Measurements from ENCODE around the gene ASS1.
"Not testable (repeated sequence)": the region's sequence is repeated elsewhere in the genome, so short reads cannot be mapped to it uniquely, and the experiment has no call there.

The ASS1 gene

DNA sequence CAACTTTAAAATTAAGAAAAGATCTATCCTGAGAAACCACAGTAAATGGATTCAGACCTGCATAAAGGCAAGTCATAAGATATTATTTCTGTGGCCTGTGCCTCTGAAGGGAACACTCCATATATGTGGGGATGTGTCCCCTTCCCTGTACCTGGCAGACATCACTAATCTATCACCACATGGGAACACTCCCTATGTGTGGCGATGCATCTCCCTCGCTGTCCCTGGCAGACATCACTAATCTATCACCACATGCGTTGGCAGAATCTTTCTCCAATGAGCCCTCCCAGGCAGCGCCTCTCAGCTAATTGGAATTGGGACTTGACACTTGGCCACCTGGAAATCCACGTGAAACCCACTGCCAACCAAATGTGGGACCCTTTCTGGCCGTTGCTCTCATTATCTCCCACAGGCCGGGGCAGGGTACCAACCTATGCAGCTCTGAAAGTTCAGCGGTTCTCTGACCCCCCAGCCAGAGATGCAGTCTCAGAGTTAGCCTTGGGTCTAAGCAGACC is 25.2 kb upstream of the ASS1 start:
- no peak for DNase-seq

DNA sequence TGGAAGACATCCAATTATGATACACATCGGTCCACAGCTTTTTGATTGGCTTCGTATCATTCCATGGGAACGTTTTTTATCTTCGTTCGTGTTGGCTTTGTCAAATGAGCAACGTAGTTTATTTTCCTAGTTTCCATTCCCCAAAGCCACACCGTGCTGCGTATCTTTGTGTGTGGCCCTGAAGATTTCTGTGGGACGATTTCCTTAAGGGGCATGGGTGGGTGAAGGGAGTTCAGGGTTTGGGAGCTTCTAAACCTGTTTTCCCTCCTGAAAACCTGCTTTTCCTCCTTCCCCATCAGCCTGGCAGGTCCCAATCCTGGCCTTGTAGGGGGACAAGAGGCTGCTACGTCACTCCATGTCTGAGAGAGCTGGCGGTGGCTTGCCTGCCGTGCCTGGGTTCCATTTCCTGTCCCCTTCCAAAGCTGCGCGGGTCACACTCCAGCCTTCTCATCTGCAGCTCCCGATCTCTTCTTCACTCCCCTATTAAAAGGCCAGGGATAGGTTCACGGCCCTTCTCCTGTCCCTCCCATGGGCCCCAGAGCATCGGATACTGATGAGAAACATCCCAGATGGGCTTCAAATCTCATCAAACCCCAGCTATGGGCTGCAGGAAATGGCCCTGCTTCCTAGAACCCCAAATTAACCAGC is 23.5 kb upstream of the ASS1 start:
- DNase-seq, result no peak

DNA sequence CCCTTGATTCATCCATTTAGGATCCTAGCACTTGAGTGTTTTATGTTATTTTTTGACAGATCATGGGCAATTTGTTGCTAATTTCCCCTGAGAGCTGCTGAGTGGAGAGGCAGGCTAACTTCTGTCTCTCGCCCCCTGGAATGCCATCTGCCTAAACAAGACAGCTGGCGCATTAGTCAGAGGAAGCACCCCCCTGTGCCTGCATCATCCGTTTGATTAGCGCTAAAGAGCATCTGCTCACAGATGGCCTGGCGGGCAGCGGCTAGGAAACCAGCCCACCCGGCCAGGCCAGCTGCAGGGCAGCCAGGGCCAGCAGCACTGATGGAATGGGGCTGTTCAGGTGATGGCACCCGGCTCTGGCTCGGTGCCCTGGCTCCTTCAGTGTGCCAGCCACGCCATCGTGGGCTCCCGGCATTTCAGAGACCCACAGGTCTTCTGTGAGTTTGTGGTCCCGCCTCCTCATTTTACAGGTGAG is 22.9 kb upstream of the ASS1 start:
- no peak for DNase-seq

DNA sequence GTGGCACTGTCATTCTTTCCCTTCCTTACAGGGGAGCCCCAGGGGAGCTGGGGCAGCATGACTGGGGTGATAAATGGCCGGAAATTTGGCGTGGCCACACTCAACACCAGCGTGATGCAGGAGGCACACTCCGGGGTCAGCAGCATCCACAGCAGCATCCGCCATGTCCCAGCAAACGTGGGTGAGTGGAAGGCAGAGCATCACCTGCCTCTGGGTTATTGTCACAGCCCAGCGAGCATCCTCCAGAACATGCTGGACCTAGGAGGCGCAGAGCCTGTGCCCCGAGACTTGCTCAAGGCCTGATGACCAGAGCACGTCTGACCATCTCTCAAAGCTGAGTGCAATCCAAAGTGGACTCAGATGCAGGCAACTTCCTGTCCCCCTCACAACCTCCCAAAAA is 22.2 kb upstream of the ASS1 start:
- DNase-seq, result no peak

DNA sequence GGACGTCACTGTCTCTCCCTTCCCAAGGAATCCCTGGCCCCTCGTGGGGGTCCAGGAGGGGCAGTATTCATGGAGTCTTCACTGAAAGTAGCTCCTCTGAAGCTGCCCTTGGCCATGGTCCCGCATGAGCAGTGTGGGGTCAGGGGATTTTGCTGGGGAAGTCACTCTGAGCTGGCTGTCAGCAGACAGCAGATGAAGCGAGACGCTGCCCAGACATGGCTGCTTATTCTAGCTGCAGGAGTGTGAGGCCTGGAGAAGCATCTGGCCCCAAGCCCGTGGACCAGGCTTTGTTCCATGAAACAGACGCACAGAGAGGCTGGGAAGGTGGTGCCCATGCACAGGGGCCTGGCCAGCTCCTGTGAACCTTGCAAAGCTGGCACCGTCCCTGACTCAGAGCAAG is 21.5 kb upstream of the ASS1 start:
- DNase-seq, result no peak

DNA sequence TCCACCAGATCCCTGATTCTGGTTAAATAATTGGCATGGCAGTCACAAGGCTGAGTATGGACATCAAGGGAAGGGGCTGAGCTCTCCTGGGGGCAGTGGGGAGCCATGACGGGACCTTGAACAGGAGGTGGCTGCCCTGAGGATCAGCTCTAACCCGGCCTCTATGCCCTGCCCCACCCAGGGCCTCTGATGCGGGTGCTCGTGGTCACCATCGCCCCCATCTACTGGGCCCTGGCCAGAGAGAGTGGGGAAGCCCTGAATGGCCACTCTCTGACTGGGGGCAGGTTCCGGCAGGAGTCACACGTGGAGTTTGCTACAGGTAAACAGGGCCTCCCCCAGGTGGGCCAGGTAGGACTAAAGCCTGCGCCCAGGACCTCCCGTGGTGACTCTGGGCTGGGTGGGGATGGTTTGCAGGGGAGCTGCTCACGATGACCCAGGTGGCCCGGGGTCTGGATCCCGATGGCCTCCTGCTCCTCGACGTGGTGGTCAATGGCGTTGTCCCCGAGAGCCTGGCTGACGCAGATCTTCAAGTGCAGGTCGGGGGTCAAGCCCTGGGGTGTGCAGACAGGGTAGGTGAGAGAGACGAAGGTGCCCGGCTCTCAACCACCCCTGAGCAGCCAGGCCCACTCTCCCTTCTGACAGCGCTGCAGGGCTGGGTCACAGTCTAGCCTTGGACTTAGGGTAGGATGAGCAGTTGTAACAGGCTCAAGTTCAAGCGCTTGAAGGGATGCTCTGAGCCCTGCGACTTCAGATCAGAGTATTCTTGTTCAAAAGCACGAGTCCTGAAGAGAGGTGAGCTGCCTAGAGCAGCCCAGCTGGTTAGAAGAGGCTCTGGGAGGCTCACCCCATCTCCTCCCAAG is 19.9 kb upstream of the ASS1 start:
- no peak for DNase-seq

DNA sequence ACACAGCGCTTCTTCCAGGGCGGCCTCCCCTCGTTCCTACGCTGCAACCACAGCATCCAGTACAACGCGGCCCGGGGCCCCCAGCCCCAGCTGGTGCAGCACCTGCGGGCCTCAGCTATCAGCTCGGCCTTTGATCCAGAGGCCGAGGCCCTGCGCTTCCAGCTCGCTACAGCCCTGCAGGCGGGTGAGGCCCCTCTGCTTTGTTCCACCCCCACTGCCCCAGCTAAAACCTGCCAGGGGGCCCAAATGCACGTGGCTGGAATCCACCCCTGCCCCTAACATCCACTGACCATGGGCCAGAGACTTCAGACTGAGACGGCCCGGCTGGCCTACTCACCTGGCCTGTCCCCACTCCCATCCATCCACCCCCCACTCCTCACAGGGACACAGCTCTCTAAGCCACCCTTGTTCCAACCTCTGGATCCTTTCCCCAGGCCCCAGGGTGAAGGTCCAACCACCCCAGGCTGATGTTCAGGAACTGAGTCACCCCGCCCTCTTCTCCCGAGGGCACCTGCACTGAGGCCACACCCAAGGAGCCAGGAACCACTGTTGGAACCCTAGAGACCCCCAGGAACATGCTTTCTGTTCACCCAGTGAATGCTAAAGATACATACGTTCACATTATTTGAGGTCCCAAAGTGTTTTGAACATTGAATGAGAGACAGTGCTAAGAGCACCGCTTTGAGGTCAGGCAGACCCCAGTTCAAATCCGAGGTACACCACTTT is 18.9 kb upstream of the ASS1 start:
- DNase-seq, result no peak

DNA sequence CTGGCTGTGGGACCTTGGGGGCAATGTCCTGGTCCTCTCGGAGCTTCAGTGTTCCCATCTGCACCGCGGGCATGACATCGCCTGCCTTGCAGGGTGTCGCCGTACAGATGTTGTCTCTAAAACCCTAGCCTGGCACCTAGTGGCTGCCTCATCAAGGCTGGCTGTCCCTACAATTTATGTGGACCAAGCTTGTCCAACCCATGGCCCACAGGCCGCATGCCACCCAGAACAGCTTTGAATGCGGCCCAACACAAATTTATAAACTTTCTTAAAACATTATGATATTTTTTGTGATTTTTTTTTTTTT is 18.3 kb upstream of the ASS1 start:
- no peak for DNase-seq

DNA sequence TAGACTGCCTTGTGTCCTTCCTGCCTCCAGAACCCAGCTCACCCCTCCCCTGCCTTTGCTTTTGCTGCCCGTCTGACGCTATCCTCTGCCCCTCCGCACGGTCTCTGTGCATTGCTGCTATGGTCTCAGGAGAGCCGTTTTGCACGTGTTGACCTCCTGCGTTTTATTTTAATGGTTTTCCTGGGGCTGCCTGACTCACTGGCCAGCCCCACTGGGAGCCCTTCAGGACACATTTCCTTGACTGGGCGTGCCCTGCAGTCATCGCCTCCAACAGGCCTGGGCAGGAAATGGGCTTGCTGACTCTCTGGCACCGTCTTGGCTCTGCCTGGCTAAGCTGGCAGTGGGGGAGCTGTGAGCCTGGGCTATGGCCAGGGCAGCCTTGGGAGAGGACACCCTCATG is 17.9 kb upstream of the ASS1 start:
- no peak for DNase-seq

DNA sequence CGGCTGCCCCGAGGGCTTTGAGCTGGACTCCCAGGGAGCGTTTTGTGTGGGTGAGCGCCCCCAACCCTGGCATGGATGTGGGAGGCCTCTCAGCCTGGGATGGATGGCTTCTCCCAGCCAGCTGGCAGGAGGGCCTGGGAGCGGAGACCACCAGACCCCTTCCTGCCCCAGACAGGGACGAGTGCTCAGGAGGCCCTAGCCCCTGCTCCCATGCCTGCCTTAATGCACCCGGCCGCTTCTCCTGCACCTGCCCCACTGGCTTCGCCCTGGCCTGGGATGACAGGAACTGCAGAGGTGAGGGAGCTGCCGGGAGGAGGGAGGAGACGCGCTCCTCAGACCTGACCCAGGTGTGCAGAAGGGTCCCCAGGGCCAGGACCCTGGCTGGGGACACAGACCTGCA is 17.4 kb upstream of the ASS1 start:
- no peak for DNase-seq

DNA sequence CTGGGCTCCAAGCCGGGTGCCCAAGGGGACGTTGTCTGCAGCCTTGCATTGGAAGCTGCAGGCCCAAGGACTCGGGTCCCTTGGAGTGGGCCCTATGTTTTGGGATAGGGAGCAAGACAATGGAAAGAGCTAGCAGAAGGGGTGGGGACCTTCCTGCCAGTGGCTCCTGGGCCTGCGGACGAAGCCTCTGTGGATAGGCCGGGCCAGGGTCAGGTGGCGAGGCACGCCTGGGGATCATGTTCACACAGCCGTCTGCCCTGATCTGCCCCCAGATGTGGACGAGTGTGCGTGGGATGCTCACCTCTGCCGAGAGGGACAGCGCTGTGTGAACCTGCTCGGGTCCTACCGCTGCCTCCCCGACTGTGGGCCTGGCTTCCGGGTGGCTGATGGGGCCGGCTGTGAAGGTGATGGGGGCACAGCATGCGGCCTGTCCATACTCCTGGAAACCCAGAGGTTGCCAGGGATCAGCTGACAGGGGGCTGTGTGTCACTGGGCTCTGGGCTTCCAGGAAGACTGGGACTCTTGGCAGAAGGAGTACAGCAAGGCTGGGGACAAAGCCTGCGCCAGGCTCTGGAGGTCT is 16.6 kb upstream of the ASS1 start:
- DNase-seq, result no peak

DNA sequence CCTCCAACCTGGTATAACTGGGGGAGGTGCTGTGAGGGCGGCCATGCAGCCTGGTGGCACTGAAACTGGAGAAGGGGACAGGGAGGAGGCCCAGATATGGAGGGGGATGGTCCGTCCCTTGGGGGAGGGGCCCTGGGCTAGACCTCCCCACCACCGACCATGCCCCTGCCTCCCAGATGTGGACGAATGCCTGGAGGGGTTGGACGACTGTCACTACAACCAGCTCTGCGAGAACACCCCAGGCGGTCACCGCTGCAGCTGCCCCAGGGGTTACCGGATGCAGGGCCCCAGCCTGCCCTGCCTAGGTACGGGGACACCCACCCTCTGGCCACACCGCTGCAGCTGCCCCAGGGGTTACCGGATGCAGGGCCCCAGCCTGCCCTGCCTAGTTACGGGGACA is 15.4 kb upstream of the ASS1 start:
- DNase-seq, result no peak

DNA sequence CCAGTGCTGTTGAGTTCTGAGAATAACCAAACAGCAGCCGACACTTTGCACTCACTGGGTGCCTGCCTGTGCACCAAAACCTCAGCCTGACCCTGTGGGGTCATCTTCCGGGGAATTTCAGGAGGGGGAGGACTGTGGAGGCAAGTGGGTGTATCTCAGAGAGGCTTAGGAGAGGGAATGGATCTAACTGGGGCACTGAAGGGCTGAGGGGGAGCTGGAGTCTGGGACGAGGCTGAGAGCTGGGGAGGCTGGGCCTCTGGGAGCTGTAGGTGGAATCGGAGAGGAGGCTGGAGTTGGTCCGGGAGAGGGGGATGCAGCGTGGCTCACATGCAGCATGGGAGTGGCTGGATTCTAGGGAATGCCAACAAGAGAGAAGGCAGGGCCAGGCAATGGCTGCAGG is 14.9 kb upstream of the ASS1 start:
- no peak for DNase-seq

DNA sequence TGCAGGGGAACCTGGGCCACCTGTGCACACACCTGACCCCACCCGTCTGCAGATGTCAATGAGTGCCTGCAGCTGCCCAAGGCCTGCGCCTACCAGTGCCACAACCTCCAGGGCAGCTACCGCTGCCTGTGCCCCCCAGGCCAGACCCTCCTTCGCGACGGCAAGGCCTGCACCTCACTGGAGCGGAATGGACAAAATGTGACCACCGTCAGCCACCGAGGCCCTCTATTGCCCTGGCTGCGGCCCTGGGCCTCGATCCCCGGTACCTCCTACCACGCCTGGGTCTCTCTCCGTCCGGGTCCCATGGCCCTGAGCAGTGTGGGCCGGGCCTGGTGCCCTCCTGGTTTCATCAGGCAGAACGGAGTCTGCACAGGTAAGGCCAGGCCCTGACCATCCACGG is 14.5 kb upstream of the ASS1 start:
- DNase-seq, result no peak

DNA sequence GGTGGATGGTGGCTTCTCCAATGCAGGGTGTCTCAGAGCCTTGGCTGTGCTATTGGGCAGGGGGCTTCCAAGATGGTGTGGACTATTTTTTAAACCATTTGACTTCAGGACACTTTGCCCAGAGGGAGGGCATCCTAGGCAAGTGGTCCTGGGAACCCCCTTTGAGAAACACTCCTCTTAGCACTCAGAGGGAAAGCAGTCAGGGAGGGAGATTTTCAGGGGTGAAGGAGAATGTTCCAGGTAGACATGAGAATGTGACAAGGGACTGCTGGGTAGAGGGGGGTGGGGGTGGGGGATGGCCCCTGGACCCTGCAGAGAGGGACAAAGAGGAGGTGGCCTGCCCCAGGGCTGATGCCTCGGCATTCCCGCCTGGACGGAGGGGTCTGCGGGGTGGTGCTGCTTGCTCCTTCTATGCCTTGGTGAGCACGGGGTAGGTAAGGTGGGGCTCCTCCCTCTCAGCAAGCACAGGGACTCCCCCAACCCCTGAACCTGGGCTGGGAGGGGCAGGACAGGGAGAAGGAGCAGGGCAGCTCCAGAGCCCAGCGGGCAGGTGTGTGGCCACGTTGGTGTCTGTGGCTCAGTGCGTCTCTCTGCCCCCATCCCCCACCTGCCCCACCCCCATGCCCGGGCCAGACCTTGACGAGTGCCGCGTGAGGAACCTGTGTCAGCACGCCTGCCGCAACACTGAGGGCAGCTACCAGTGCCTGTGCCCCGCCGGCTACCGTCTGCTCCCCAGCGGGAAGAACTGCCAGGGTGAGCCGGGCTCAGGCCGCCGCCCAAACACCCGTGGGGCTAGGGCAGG is 13.8 kb upstream of the ASS1 start:
- no peak for DNase-seq

DNA sequence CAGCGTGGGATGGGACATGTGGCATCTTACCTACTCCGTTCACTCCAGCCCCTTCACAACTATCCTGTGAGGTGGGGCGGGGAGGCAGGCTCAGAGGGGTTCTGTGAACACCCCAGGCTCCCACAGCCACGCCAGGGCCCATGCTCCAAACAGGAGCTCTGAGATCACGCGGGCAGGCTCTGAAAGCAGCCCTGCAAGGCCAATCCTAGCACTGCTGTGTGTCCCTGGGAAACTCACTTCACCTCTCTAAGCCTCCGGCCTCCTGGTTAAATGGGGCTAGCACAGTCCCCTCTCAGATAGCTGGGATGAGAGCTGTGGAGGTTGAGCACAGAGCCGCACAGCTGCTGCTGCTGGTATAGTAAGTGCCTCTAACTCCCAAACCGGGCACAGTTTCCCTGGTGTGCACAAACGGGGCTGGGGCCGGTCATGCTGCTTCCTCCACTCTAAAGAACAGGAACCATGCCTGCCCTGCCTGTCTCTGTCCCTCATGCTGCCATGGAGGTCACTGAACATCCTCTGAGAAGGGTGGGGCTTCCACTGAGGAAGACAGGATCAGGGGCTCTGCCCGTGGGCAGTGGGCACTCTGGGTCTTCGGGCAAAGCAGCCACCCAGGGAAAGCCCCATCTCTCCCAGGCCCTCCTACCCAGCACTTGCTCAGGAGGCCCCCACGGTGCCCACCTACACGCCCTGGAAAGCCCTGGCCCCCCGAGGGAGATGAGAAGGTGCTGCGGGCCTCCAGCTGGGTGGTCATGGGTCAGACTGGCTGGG is 13.0 kb upstream of the ASS1 start:
- no peak for DNase-seq

DNA sequence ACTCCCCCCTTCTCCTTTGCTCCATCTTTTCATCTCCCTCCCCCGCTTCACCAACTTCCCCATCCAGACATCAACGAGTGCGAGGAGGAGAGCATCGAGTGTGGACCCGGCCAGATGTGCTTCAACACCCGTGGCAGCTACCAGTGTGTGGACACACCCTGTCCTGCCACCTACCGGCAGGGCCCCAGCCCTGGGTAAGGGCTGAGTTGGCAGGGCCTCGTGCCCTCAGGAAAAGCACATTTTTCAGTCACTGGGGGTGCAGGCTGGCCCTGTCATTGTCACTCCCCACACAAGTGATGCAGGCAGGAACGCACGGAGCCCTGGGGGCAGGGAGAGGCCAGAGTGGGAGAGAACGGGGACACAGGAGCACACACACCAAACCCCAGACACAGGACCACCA is 12.4 kb upstream of the ASS1 start:
- DNase-seq, result no peak

DNA sequence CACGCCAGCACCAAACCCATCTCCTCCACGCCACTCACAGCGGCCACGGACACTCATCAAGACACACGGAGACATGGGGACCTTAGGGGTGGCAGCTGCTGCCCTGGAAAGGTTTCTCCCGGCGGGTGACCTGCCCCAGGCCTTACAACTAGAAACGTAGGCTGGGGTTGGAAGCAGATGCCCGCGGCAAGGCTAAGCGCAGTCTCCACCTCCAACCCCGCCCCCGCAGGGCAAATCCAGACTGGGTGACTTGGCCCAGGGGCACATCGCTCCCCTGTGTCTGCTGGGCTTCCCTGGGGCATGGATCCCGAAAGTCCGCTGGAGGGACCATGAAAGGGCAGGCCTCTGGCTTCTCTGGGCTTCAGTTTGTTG is 12.0 kb upstream of the ASS1 start:
- DNase-seq, result no peak

DNA sequence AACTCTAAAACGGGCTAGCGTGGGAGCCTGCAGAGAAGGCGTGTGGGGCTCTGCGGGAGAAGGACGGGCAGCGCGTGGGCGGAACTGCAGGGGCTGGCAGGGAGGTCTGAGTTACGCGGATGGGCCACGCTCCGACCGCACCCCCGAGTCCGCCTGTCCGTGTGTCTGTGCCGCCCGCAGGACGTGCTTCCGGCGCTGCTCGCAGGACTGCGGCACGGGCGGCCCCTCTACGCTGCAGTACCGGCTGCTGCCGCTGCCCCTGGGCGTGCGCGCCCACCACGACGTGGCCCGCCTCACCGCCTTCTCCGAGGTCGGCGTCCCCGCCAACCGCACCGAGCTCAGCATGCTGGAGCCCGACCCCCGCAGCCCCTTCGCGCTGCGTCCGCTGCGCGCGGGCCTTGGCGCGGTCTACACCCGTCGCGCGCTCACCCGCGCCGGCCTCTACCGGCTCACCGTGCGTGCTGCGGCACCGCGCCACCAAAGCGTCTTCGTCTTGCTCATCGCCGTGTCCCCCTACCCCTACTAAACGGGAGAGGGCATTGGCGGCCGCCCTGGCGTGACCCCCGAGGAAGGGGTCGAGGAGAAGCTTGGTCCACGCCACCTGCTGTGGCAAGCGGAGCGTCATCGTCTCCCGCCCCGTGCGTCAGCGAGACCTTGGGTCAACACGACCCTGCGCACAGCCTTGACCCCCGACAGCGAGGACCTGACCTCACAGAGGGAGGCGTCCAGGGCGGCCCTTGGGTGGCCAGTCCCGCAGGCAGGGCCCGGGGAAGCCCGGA is 11.4 kb upstream of the ASS1 start:
- no peak for DNase-seq

DNA sequence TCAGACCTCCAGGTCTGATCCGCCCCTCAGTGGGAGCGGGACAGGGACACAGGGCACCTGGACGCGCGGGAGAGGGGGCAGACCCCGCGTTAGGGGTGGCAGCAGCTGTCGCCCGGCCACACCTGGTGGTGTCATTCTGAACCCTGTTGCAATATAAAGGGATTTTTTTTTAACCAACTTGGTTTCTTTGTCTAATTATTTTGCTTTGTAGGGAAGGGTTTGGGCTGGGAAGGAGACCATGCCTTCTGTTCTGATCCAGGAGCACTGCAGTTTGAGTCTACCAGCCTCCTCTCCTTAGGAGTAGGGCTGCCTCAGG is 10.9 kb upstream of the ASS1 start:
- DNase-seq, result no peak

DNA sequence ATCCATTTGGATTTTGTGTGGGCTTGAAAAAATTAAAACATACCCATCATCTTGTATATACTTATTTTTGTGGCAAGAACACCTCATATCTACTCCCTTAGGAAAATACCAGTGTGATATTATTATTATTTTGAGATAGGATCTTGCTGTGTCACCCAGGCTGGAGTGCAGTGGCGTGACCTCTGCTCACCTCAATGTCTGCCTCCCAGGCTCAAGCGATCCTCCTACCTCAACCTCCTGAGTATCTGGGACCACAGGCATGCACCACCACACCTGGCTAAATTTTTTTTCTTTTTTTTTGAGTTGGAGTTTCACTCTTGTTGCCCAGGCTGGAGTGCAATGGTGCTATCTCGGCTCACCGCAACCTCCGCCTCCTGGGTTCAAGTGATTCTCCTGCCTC is 10.1 kb upstream of the ASS1 start:
- DNase-seq, result not testable (repeated sequence)

Data from activated naive CD4-positive, alpha-beta T cell (primary cell).